ENCODE measurements around the gene ITGAV.

DNA sequence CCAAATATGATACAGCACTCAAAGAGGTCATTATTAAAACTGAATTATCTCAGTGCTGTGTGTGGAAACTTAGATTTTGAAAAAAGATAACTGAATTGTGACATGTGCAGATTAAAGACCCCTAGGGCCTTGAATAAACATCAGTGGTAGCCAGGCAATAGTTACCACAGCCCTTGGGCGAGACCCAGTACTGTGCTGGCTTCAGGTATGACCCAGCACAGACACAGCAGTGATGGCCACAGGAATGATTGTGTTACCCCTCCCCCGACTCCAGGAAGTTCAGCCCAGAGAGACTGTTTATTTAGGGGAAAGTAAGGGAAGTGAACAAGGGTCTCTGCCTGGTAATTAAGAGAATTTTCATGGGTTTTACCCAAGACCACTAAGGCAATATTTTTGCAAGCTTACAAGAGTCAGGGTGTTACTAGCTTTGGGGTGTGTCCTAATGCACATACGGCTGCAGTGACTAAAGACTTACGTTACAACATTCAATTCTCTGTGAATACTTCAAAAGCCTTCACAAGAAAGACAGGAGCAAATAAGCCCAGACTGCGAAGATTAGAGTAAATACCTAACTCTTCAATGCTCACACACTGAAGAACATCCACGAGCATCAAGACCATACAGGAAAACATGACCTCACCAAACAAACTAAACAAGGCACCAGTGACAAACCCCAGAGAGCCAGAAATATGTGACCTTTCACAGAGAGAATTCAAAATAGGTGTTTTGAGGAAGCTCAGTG, 28.2 kb upstream of the ITGAV start:
- TF ChIP-seq, protein P1, sequence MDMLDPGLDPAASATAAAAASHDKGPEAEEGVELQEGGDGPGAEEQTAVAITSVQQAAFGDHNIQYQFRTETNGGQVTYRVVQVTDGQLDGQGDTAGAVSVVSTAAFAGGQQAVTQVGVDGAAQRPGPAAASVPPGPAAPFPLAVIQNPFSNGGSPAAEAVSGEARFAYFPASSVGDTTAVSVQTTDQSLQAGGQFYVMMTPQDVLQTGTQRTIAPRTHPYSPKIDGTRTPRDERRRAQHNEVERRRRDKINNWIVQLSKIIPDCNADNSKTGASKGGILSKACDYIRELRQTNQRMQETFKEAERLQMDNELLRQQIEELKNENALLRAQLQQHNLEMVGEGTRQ (IDR thresholded peaks at IDR 0.05; ENCODE audit: low read depth, low read length) = no peak
- TF ChIP-seq CEBPB (IDR thresholded peaks at IDR 0.05; ENCODE audit: low read depth, low read length) = no peak
- TF ChIP-seq, protein P2, sequence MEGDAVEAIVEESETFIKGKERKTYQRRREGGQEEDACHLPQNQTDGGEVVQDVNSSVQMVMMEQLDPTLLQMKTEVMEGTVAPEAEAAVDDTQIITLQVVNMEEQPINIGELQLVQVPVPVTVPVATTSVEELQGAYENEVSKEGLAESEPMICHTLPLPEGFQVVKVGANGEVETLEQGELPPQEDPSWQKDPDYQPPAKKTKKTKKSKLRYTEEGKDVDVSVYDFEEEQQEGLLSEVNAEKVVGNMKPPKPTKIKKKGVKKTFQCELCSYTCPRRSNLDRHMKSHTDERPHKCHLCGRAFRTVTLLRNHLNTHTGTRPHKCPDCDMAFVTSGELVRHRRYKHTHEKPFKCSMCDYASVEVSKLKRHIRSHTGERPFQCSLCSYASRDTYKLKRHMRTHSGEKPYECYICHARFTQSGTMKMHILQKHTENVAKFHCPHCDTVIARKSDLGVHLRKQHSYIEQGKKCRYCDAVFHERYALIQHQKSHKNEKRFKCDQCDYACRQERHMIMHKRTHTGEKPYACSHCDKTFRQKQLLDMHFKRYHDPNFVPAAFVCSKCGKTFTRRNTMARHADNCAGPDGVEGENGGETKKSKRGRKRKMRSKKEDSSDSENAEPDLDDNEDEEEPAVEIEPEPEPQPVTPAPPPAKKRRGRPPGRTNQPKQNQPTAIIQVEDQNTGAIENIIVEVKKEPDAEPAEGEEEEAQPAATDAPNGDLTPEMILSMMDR (conservative IDR thresholded peaks at IDR 0.05; ENCODE audit: low read depth, low read length) = no peak
- TF ChIP-seq, protein P3, sequence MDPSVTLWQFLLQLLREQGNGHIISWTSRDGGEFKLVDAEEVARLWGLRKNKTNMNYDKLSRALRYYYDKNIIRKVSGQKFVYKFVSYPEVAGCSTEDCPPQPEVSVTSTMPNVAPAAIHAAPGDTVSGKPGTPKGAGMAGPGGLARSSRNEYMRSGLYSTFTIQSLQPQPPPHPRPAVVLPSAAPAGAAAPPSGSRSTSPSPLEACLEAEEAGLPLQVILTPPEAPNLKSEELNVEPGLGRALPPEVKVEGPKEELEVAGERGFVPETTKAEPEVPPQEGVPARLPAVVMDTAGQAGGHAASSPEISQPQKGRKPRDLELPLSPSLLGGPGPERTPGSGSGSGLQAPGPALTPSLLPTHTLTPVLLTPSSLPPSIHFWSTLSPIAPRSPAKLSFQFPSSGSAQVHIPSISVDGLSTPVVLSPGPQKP (IDR thresholded peaks at IDR 0.05; ENCODE audit: borderline replicate concordance, low read depth, low read length) = no peak
- TF ChIP-seq BHLHE40 (IDR thresholded peaks at IDR 0.05; ENCODE audit: low read depth, low read length) = no peak
- no peak for TF ChIP-seq POLR2A (IDR thresholded peaks at IDR 0.05; ENCODE audit: low read depth, low read length)
- no peak for TF ChIP-seq MAZ (IDR thresholded peaks at IDR 0.05; ENCODE audit: borderline replicate concordance, low read depth, low read length)
- TF ChIP-seq RAD21 (IDR thresholded peaks at IDR 0.05; ENCODE audit: low read length) = no peak
- no peak for TF ChIP-seq MXI1 (IDR thresholded peaks at IDR 0.05; ENCODE audit: borderline replicate concordance, low read depth, low read length)
- no peak for TF ChIP-seq SMC3 (IDR thresholded peaks at IDR 0.05; ENCODE audit: low read depth, low read length)
